Measurements from ENCODE around the gene PLCG2.

Gene PLCG2

GRCh38 chr16:81942007-81942601 lies 163.0 kb downstream of the PLCG2 start:
- H3K27ac ChIP-seq = no peak overlapping the region
- no peak for DNase-seq (ENCODE audit: low spot score)
- ChIA-PET POLR2A (ENCODE audit: low non-redundant PET) (no interaction called here), CTCF (interaction anchor here (0.6 kb wide), 1 partner anchor 88 kb away, joined by 3 read pairs; no protein-coding TSS in a partner anchor)
- TF ChIP-seq CTCF (conservative IDR thresholded peaks at IDR 0.05; ENCODE audit: low read depth) = no peak

GRCh38 chr16:81945665-81946064 lies 166.6 kb downstream of the PLCG2 start:
- DNase-seq (ENCODE audit: low spot score) = no peak
- TF ChIP-seq CTCF (conservative IDR thresholded peaks at IDR 0.05; ENCODE audit: low read depth) = no peak
- no peak overlapping the region for H3K27ac ChIP-seq
- CTCF ChIA-PET = interaction anchor here (0.7 kb wide), 1 partner anchor 283 kb away, joined by 4 read pairs; no protein-coding TSS in a partner anchor
- POLR2A ChIA-PET (ENCODE audit: low non-redundant PET) = no interaction called here

DNA sequence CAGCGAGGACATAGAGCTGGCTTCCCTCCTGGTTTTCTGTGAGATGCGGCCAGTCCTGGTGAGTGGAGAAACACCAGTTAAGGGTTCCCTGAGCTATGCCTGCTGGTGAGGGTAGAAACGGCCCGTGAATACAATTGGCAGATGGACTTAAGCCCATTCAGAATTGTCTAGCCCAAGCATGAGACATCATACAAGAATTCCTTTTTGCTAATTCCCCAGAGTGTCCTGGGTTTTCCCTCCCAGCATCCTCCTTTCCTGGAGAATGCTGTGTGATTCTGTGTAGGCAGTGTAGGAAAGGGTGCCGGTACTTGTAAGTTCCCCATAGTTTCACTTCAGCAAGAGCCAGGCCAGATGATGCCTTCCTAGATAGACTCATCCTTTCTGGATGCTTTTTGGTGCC lies 167.1 kb downstream of the PLCG2 start:
- ChIA-PET POLR2A (ENCODE audit: low non-redundant PET) (no interaction called here), CTCF (interaction anchor here (0.7 kb wide), 1 partner anchor 283 kb away, joined by 4 read pairs; no protein-coding TSS in a partner anchor)
- DNase-seq (ENCODE audit: low spot score) = no peak
- H3K27ac ChIP-seq = no peak overlapping the region
- TF ChIP-seq CTCF (conservative IDR thresholded peaks at IDR 0.05; ENCODE audit: low read depth) = no peak

GRCh38 chr16:81951564-81951963 lies 172.5 kb downstream of the PLCG2 start:
- TF ChIP-seq CTCF (conservative IDR thresholded peaks at IDR 0.05; ENCODE audit: low read depth) = no peak
- CTCF ChIA-PET = interaction anchor here (1.3 kb wide), 1 partner anchor 46 kb away, joined by 4 read pairs; no protein-coding TSS in a partner anchor
- POLR2A ChIA-PET (ENCODE audit: low non-redundant PET) = no interaction called here
- H3K27ac ChIP-seq = no peak overlapping the region
- DNase-seq (ENCODE audit: low spot score) = no peak

- no peak overlapping the region for H3K27ac ChIP-seq
- POLR2A ChIA-PET (ENCODE audit: low non-redundant PET) = no interaction called here
- CTCF ChIA-PET = interaction anchor here (1.2 kb wide), 1 partner anchor 10 kb away, joined by 4 read pairs; no protein-coding TSS in a partner anchor
- no peak for TF ChIP-seq CTCF (conservative IDR thresholded peaks at IDR 0.05; ENCODE audit: low read depth)
- peak; percentile 30 for DNase-seq (ENCODE audit: low spot score)
Observed at GRCh38 chr16:81956213-81956948, 177.3 kb downstream of the PLCG2 start.

GRCh38 chr16:81964808-81965207 lies 185.7 kb downstream of the PLCG2 start:
- H3K27ac ChIP-seq = no peak overlapping the region
- no peak for TF ChIP-seq CTCF (conservative IDR thresholded peaks at IDR 0.05; ENCODE audit: low read depth)
- ChIA-PET POLR2A (ENCODE audit: low non-redundant PET) (no interaction called here), CTCF (interaction anchor here (1.1 kb wide), 1 partner anchor 32 kb away, joined by 3 read pairs; no protein-coding TSS in a partner anchor)
- no peak for DNase-seq (ENCODE audit: low spot score)
